GM12801 (cell line): ENCODE measurements around the gene ELP4.

Experiments used
- TF ChIP-seq, protein P1 (sequence below): IDR thresholded peaks from one replicate; pipeline ENCODE4 v1.5.1; 2011; ENCODE audit warnings: control low read depth; ENCODE audit not compliant: insufficient read length; ENCODE audit errors: extremely low read depth

ELP4 gene

GRCh38 chr11:31828217-31828616 is 318.6 kb downstream of the ELP4 start:
- TF ChIP-seq, protein P1, sequence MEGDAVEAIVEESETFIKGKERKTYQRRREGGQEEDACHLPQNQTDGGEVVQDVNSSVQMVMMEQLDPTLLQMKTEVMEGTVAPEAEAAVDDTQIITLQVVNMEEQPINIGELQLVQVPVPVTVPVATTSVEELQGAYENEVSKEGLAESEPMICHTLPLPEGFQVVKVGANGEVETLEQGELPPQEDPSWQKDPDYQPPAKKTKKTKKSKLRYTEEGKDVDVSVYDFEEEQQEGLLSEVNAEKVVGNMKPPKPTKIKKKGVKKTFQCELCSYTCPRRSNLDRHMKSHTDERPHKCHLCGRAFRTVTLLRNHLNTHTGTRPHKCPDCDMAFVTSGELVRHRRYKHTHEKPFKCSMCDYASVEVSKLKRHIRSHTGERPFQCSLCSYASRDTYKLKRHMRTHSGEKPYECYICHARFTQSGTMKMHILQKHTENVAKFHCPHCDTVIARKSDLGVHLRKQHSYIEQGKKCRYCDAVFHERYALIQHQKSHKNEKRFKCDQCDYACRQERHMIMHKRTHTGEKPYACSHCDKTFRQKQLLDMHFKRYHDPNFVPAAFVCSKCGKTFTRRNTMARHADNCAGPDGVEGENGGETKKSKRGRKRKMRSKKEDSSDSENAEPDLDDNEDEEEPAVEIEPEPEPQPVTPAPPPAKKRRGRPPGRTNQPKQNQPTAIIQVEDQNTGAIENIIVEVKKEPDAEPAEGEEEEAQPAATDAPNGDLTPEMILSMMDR = no peak

DNA sequence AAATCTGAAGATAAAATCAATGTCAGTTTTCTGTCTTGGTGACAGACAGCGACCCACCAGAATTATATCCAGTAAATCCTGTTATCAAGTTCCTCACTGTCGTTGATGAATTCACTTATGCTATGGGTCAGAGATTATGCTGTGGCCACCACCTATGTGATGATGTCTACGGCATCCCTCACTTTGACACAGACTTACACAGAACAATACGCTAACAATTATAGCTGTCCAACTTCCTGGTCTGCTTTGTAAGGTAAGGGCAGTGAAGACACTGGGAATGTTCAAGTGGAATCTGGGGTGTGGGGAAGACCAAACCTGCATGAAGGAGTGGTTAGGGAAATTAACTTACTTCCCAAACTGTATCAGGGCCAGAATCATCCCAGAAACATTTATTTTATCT is 320.8 kb downstream of the ELP4 start:
- TF ChIP-seq, protein P1 = no peak

DNA sequence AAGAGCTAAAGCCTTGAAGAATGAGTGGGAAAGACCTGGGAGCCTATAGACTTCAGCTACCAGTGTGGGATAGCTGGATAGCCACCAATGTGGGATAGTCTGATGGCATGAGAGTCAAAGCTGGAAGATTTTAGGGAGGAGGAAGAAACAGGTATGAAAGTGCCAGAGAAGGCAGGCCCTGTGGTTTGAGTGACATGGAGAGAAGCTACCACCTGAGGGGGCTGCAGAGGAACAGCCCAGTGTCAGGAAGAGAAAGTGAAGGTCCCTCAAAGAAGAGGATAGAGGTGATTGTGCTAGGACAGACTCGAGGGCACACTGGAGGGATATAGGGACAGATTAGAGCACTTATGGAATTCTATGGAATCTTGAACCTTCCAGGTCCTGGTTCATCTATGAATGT is 324.7 kb downstream of the ELP4 start:
- TF ChIP-seq, protein P1 = no peak
